ENCODE data around the gene CALM1. TPM values are rescaled to one million over a fixed set of nuclear protein-coding genes. Genes with fewer than 3 reads are reported as not detected.

The CALM1 gene
- total RNA-seq (100 to 1,000 TPM; 428 to 526 TPM), polyA plus RNA-seq (ENCODE audit: insufficient read depth, low read depth, low replicate concordance) (379 TPM)
- long read RNA-seq, donor 1, full-length matches to known transcripts: 492 of 693 reads
- long read RNA-seq, donor 1, partial matches to known transcripts: 192 of 693 reads
- long read RNA-seq, donor 1, other reads (novel, unspliced or antisense): 9 of 693 reads
- long read RNA-seq, donor 2, full-length matches to known transcripts: 346 of 516 reads
- long read RNA-seq, donor 2, partial matches to known transcripts: 170 of 516 reads
- long read RNA-seq, donor 2, other reads (novel, unspliced or antisense): 0 of 516 reads

DNA sequence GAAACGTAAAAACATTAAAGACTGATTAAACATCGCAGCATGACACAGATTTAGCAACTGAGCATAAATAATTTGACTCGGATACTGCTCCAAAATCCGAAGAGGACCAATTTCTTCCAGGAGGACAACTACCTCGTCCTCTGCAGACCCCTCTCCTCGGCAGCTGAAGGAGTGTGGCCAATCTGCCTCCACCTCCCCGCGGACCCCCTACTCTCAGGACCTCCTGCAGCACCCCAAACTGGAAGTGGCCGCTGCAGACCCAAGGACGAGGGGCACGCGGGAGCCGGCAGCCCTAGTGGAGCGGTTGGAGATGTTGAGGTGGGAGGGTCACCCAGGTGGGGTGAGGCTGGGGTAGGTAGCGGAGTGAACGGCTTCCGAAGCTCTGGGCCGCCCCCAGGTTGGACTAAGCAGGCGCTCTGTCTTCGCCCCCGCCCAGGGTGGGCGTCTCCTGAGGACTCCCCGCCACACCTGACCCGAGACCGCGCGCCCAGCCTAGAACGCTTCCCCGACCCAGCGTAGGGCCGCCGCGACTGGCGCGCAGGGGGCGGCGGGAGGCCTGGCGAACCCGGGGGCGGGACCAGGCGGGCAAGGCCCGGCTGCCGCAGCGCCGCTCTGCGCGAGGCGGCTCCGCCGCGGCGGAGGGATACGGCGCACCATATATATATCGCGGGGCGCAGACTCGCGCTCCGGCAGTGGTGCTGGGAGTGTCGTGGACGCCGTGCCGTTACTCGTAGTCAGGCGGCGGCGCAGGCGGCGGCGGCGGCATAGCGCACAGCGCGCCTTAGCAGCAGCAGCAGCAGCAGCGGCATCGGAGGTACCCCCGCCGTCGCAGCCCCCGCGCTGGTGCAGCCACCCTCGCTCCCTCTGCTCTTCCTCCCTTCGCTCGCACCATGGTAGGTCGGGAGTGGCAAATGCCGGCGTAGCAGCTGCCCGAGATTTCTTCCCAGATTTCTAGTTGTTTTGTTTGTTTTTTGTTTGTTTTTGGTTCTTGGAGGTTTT lies at the start of gene CALM1:
CALM1 (plus strand) TSS at position 689 of the 999 bp plus-strand sequence; CDS start at position 891, 202 bp downstream.
- H3K9me3 ChIP-seq: no peaks in the 10 kb centered on the region
- WGBS, 2 donors: 1% methylated on average over 32 to 61 of the region's 89 CpGs
- peak within 1 kb of the TSS; percentile 98 to 100 for H3K4me3 ChIP-seq
- H3K4me1 ChIP-seq: peaks cover 10% of the 10 kb centered on the region
- peak; percentile 95 for DNase-seq
- peak within 1 kb of the TSS; percentile 91 to 92 for H3K27ac ChIP-seq
- TF ChIP-seq, protein P1, sequence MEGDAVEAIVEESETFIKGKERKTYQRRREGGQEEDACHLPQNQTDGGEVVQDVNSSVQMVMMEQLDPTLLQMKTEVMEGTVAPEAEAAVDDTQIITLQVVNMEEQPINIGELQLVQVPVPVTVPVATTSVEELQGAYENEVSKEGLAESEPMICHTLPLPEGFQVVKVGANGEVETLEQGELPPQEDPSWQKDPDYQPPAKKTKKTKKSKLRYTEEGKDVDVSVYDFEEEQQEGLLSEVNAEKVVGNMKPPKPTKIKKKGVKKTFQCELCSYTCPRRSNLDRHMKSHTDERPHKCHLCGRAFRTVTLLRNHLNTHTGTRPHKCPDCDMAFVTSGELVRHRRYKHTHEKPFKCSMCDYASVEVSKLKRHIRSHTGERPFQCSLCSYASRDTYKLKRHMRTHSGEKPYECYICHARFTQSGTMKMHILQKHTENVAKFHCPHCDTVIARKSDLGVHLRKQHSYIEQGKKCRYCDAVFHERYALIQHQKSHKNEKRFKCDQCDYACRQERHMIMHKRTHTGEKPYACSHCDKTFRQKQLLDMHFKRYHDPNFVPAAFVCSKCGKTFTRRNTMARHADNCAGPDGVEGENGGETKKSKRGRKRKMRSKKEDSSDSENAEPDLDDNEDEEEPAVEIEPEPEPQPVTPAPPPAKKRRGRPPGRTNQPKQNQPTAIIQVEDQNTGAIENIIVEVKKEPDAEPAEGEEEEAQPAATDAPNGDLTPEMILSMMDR (IDR thresholded peaks at IDR 0.05): peak in 2 of 3 experiments; percentile 35 to 40
- TF ChIP-seq POLR2A (IDR thresholded peaks at IDR 0.05): peak; percentile 98
- no peaks in the 10 kb centered on the region for H3K27me3 ChIP-seq
- intact Hi-C loops (cut with DNase I; ENCODE audit: low total_unique reads): loop anchor here (5.0 kb wide), 1 partner anchor 361 kb away; no protein-coding TSS in a partner anchor
- no peaks in the 10 kb centered on the region for H3K36me3 ChIP-seq (ENCODE audit: low read depth, missing control alignments)

DNA sequence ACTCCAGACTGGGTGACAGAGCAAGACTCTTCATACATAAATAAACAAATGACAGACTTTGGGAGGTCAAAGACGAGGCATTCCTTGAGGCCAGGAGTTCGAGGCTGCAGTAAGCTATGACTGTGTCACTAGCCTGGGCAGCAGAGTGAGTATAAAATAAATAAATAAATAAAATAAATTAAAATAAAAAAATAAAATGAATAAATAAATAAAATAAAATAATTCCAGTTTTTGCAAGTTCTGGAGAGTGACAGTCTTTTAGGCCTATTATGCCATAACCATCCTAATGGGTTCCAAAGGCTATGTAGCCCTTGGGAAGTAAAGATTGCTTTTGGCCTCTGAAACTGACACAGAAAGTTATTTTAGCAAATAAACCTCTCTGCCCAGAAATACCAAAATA lies 48.6 kb upstream of the CALM1 start:
- no peaks in the 10 kb centered on the region for H3K36me3 ChIP-seq (ENCODE audit: low read depth, missing control alignments)
- DNase-seq: no peak
- no peak overlapping the region for H3K27ac ChIP-seq
- no peaks in the 10 kb centered on the region for H3K4me1 ChIP-seq
- no peak overlapping the region for H3K4me3 ChIP-seq
- intact Hi-C loops (cut with DNase I; ENCODE audit: low total_unique reads): no loop called here
- no peaks in the 10 kb centered on the region for H3K9me3 ChIP-seq
- no peak for TF ChIP-seq POLR2A (IDR thresholded peaks at IDR 0.05)
- TF ChIP-seq, protein P1 (IDR thresholded peaks at IDR 0.05): no peak
- 95 to 97% methylated on average over 2 of the region's 2 CpGs for WGBS, 2 donors
- H3K27me3 ChIP-seq: no peaks in the 10 kb centered on the region

DNA sequence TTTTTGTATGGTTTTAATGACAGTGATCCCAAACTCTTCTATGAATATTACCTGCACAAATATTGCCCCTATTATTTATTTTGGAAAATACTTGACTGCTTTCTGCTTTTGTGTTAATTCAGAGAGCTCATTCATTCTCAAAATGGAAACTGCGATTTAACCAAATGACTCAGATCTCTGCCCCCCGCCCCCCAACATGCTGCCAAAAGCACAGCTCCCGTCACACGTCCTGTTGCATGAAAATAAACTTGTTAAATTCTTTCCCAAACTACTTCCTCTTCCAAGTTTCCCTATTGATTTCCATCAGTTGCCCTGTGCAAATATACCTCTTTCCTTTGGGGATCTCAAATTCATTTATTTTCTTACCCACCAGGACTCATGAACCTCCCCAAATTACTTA lies 47.1 kb upstream of the CALM1 start:
- H3K36me3 ChIP-seq (ENCODE audit: low read depth, missing control alignments): no peaks in the 10 kb centered on the region
- H3K27me3 ChIP-seq: no peaks in the 10 kb centered on the region
- no peak overlapping the region for H3K27ac ChIP-seq
- no peaks in the 10 kb centered on the region for H3K9me3 ChIP-seq
- intact Hi-C loops (cut with DNase I; ENCODE audit: low total_unique reads): no loop called here
- no peaks in the 10 kb centered on the region for H3K4me1 ChIP-seq
- DNase-seq: no peak
- 69 to 78% methylated on average over 4 of the region's 4 CpGs for WGBS, 2 donors
- TF ChIP-seq, protein P1 (IDR thresholded peaks at IDR 0.05): no peak
- TF ChIP-seq POLR2A (IDR thresholded peaks at IDR 0.05): no peak
- H3K4me3 ChIP-seq: no peak overlapping the region

DNA sequence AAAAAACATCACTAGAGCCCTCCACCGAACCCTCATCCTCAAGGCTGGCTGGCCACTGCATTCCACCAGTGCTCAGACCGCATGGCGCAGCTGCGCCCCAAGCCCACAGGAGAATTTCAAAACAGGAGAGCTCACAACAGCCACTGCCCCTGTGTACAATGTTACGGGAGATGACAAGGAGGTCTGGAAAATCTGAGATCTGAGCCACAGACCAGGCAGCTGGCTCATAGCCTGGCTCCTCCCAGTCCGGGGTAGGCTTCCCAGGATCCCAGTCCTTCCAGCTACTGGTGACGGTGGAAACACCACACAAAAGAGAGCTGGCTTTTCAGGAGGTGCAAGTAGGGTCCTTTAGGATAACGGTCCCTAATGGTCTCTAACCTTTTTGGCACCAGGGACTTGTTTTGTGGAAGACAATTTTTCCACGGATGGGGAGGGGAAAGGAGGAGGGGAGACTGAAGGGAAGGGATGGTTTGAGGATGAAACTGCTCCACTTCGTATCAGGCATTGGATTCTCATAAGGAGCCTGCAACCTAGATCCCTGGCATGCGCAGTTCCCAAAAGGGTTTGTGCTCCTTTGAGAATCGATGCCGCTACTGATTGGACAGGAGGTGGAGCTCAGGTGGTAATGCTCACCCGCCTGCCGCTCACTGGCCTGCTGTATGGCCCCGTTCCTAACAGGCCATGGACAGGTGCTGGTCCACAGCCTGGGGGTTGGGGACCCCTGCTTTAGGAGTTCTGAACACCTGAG lies 42.1 kb upstream of the CALM1 start:
- no peaks in the 10 kb centered on the region for H3K27me3 ChIP-seq
- H3K4me3 ChIP-seq: no peak overlapping the region
- no peaks in the 10 kb centered on the region for H3K4me1 ChIP-seq
- TF ChIP-seq, protein P1 (IDR thresholded peaks at IDR 0.05): no peak
- TF ChIP-seq POLR2A (IDR thresholded peaks at IDR 0.05): no peak
- no peaks in the 10 kb centered on the region for H3K9me3 ChIP-seq
- intact Hi-C loops (cut with DNase I; ENCODE audit: low total_unique reads): no loop called here
- no peak overlapping the region for H3K27ac ChIP-seq
- no peak for DNase-seq
- WGBS, 2 donors: 72 to 83% methylated on average over 14 to 16 of the region's 16 CpGs
- no peaks in the 10 kb centered on the region for H3K36me3 ChIP-seq (ENCODE audit: low read depth, missing control alignments)

Data from testis (tissue), 5 donors.